Measurements from ENCODE around the gene STEAP1B. TPM values are rescaled to one million over a fixed set of nuclear protein-coding genes. Genes with fewer than 3 reads are reported as not detected.

Gene STEAP1B
- total RNA-seq, 1 experiment from 2014 or later, result not detected

DNA sequence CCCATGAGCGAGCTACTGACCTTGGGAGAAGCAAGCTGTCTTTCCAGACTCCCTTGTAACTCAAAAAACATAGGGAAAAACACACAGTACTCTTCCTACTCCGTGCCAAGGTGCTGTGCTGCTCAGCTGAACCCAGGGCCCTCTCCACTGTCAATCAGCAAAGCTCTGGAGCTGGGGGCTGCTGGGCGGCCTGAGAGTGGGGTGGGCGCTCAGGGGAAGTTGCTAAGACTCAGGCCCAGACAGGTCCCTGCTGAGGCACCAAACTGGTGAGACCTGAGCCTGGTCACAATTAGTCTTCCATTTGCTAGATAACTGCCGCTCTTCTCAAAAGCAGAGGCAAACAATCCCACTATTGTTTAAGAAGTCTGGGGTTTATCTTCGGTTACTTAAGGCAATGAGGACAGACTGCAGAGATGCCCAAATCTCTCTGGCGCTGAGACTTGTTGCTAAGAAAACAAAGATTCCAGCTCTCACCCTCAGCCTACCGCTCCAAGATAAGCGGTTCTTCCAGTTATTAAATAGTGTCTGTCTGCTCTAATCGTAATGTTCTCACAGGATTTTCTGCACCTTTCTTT lies 22.0 kb downstream of the STEAP1B start:
- no peak overlapping the region for H3K4me2 ChIP-seq (ENCODE audit: low read depth, low read length, poor library complexity, severe bottlenecking)
- no peaks in the 10 kb centered on the region for H3K36me3 ChIP-seq (ENCODE audit: insufficient read depth, low read length)
- no peak overlapping the region for H3K27ac ChIP-seq (ENCODE audit: low read length)
- H3K4me1 ChIP-seq (ENCODE audit: low read length), result peaks cover 12% of the 10 kb centered on the region
- H4K20me1 ChIP-seq (ENCODE audit: insufficient read depth, low read depth, low read length), result no peaks in the 10 kb centered on the region
- no peaks in the 10 kb centered on the region for H3K9me3 ChIP-seq (ENCODE audit: low read length)
- no peaks in the 10 kb centered on the region for H3K9me2 ChIP-seq (replicated peaks; ENCODE audit: insufficient read depth, low read length)
- no peaks in the 10 kb centered on the region for H3K27me3 ChIP-seq (ENCODE audit: low read length)
- no peak overlapping the region for H2AFZ ChIP-seq (ENCODE audit: low read length)
- H3K9ac ChIP-seq (ENCODE audit: low read length), result no peak overlapping the region
- H3K79me2 ChIP-seq (ENCODE audit: low read length), result no peaks in the 10 kb centered on the region
- DNase-seq, result no peak
- no peak overlapping the region for H3K4me3 ChIP-seq (ENCODE audit: low read length)

DNA sequence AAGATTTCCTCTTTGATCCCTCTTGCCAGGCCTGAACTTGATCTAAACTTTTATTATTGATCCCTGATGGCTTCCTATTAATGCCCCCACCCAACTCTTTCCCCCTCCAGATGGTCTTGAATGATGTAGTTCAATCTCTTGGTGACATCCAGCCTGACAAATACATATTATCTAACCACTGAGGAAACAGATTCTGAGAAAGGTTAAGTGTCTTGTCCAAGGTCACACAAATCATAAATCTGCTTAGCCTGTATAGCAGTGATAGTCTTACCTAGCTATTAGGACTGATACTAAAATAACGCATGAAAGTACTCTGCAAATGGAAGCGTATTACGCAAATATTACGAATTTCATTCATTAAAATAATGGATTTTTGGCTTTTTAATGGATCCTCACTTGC lies 22.7 kb downstream of the STEAP1B start:
- H3K79me2 ChIP-seq (ENCODE audit: low read length), result no peaks in the 10 kb centered on the region
- peaks cover 12% of the 10 kb centered on the region for H3K4me1 ChIP-seq (ENCODE audit: low read length)
- DNase-seq, result no peak

DNA sequence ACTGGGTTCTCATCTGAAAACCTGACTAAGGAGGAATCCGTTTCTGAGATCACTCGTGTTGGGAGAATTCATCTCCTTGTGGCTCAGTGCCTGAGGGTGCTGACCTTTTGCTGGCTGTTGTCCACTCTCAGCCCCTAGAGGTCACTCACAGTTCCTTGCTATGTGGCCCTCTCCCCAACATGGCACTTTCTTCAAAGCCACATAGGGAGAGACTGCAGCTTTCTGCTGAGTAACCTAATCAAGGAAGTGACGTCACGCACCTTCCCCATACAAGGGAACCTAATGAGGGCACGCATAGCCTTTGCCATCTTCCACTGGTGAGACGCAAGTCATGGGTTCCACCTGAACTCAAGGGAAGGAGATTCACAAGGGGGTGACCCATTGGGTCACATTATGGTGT lies 23.2 kb downstream of the STEAP1B start:
- H3K9me3 ChIP-seq (ENCODE audit: low read length), result no peaks in the 10 kb centered on the region
- H3K4me2 ChIP-seq (ENCODE audit: low read depth, low read length, poor library complexity, severe bottlenecking), result no peak overlapping the region
- no peaks in the 10 kb centered on the region for H4K20me1 ChIP-seq (ENCODE audit: insufficient read depth, low read depth, low read length)
- H3K27ac ChIP-seq (ENCODE audit: low read length), result no peak overlapping the region
- H3K27me3 ChIP-seq (ENCODE audit: low read length), result no peaks in the 10 kb centered on the region
- no peak overlapping the region for H2AFZ ChIP-seq (ENCODE audit: low read length)
- no peak overlapping the region for H3K4me3 ChIP-seq (ENCODE audit: low read length)
- no peaks in the 10 kb centered on the region for H3K36me3 ChIP-seq (ENCODE audit: insufficient read depth, low read length)
- H3K9ac ChIP-seq (ENCODE audit: low read length), result no peak overlapping the region
- DNase-seq, result no peak
- H3K79me2 ChIP-seq (ENCODE audit: low read length), result no peaks in the 10 kb centered on the region
- H3K9me2 ChIP-seq (replicated peaks; ENCODE audit: insufficient read depth, low read length), result no peaks in the 10 kb centered on the region
- H3K4me1 ChIP-seq (ENCODE audit: low read length), result peaks cover 8% of the 10 kb centered on the region

More for the DNA sequence above, 22.7 kb downstream of the STEAP1B start:
- H2AFZ ChIP-seq (ENCODE audit: low read length), result no peak overlapping the region
- H3K9me3 ChIP-seq (ENCODE audit: low read length), result no peaks in the 10 kb centered on the region
- no peak overlapping the region for H3K27ac ChIP-seq (ENCODE audit: low read length)
- no peaks in the 10 kb centered on the region for H3K9me2 ChIP-seq (replicated peaks; ENCODE audit: insufficient read depth, low read length)
- no peak overlapping the region for H3K4me3 ChIP-seq (ENCODE audit: low read length)
- no peaks in the 10 kb centered on the region for H4K20me1 ChIP-seq (ENCODE audit: insufficient read depth, low read depth, low read length)
- no peak overlapping the region for H3K9ac ChIP-seq (ENCODE audit: low read length)
- H3K4me2 ChIP-seq (ENCODE audit: low read depth, low read length, poor library complexity, severe bottlenecking), result no peak overlapping the region
- H3K36me3 ChIP-seq (ENCODE audit: insufficient read depth, low read length), result no peaks in the 10 kb centered on the region
- no peaks in the 10 kb centered on the region for H3K27me3 ChIP-seq (ENCODE audit: low read length)

DNA sequence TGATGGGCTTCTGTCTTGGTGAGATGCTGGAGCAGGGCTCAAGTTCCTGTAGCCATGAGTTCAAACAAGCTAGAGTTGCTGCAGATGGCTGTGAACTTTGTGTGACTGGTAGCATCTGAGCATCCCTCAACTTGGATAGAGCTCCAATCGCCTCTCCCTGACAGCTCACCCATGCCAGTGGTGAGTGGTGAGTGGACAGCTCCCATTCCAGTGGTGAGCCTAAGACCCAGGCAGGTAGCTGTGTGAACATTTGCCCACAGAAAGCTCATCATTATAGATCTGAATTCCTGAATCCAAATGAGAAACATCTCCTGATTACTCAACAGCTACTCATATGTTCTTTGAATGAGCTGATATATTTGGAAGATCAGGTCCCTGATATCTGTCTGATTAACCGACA lies 25.3 kb downstream of the STEAP1B start:
- Histone ChIP-seq H3K9me3 (ENCODE audit: low read length) (no peaks in the 10 kb centered on the region), H2AFZ (ENCODE audit: low read length) (no peak overlapping the region), H3K9me2 (replicated peaks; ENCODE audit: insufficient read depth, low read length) (no peaks in the 10 kb centered on the region), H3K4me2 (ENCODE audit: low read depth, low read length, poor library complexity, severe bottlenecking) (no peak overlapping the region), H3K9ac (ENCODE audit: low read length) (no peak overlapping the region), H3K27me3 (ENCODE audit: low read length) (no peaks in the 10 kb centered on the region), H3K36me3 (ENCODE audit: insufficient read depth, low read length) (no peaks in the 10 kb centered on the region), H4K20me1 (ENCODE audit: insufficient read depth, low read depth, low read length) (no peaks in the 10 kb centered on the region), H3K4me3 (ENCODE audit: low read length) (no peak overlapping the region), H3K27ac (ENCODE audit: low read length) (no peak overlapping the region), H3K79me2 (ENCODE audit: low read length) (no peaks in the 10 kb centered on the region), H3K4me1 (ENCODE audit: low read length) (no peaks in the 10 kb centered on the region)
- no peak for DNase-seq

DNA sequence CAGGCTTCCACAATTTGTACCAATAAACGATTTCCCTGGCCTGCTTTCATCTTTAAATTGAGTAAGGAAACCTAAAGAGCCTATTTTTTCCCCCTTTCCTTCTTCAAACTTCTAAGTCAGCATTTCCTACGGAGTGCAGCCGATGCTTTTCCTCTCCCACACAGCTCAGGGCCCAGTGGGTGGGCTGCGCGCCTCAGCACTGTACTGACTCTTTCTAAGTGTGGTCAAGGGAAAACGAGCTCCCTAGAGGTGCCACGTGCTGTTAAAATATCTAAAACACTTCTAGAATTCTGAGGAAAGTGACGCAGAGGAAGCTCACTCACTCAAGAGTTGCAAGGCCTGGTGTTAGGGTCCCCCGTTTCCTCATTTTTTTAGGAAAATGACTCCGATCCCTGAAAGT lies 29.0 kb downstream of the STEAP1B start:
- H3K9me2 ChIP-seq (replicated peaks; ENCODE audit: insufficient read depth, low read length), result no peaks in the 10 kb centered on the region
- H3K4me2 ChIP-seq (ENCODE audit: low read depth, low read length, poor library complexity, severe bottlenecking), result no peak overlapping the region
- no peak overlapping the region for H3K9ac ChIP-seq (ENCODE audit: low read length)
- H3K79me2 ChIP-seq (ENCODE audit: low read length), result no peaks in the 10 kb centered on the region
- H4K20me1 ChIP-seq (ENCODE audit: insufficient read depth, low read depth, low read length), result no peaks in the 10 kb centered on the region
- H3K4me1 ChIP-seq (ENCODE audit: low read length), result no peaks in the 10 kb centered on the region
- no peaks in the 10 kb centered on the region for H3K27me3 ChIP-seq (ENCODE audit: low read length)
- H2AFZ ChIP-seq (ENCODE audit: low read length), result no peak overlapping the region
- H3K27ac ChIP-seq (ENCODE audit: low read length), result no peak overlapping the region
- no peaks in the 10 kb centered on the region for H3K9me3 ChIP-seq (ENCODE audit: low read length)
- no peaks in the 10 kb centered on the region for H3K36me3 ChIP-seq (ENCODE audit: insufficient read depth, low read length)
- no peak for DNase-seq
- H3K4me3 ChIP-seq (ENCODE audit: low read length), result no peak overlapping the region

DNA sequence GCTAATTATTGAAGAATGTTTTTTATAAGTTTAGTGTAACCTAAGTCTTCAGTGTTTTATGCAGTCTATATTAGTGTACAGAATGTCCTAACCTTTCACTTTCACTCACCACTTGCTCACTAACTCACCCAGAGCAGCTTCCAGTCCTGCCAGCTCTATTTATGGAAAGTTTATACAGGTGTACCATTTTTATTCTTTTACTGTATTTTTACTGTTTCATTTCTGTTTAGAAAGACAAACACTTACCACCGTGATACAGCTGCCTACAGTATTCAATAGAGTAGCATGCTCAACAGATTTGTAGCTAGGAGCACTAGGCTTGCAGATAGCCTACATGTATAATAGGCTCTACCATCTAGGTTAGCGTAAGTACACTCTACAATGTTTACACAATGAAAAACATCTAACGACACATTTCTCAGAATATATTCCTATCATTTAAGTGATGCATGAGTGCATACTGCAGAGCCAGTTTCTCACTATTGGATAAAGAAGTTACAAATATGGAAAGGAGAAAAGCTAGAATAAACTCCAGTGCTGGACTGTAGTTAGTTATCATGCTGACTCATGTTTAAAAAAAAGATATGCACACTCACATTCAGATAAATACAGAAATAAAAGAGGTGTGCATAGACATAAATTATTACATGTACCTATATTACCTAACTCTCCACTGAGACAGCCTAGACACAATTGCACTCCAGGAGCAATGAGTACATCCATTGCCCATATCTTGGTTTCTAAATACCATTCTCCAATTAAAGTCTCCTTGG lies 30.4 kb downstream of the STEAP1B start:
- no peaks in the 10 kb centered on the region for H3K79me2 ChIP-seq (ENCODE audit: low read length)
- H4K20me1 ChIP-seq (ENCODE audit: insufficient read depth, low read depth, low read length), result no peaks in the 10 kb centered on the region
- no peaks in the 10 kb centered on the region for H3K9me3 ChIP-seq (ENCODE audit: low read length)
- H3K27me3 ChIP-seq (ENCODE audit: low read length), result no peaks in the 10 kb centered on the region
- H3K36me3 ChIP-seq (ENCODE audit: insufficient read depth, low read length), result no peaks in the 10 kb centered on the region
- no peak overlapping the region for H3K4me3 ChIP-seq (ENCODE audit: low read length)
- no peaks in the 10 kb centered on the region for H3K4me1 ChIP-seq (ENCODE audit: low read length)
- DNase-seq, result no peak
- no peak overlapping the region for H3K27ac ChIP-seq (ENCODE audit: low read length)
- no peaks in the 10 kb centered on the region for H3K9me2 ChIP-seq (replicated peaks; ENCODE audit: insufficient read depth, low read length)
- H2AFZ ChIP-seq (ENCODE audit: low read length), result no peak overlapping the region
- no peak overlapping the region for H3K9ac ChIP-seq (ENCODE audit: low read length)
- H3K4me2 ChIP-seq (ENCODE audit: low read depth, low read length, poor library complexity, severe bottlenecking), result no peak overlapping the region

DNA sequence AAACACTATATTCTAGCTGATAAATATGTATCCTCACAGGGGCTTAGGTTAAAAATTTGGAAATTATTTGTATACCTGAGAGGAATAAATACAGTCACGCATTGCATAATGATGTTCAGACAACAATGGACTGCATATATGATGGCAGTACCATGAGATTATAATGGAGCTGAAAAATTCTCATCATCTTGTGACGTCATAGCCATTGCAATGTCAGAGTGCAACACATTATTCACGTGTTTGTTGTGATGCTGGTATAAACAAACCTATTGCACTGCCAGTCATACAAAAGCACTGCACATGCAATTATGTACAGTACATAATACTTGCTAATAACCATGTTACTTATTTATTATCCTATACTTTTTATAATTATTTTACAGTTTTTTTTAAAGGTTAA lies 31.4 kb downstream of the STEAP1B start:
- Histone ChIP-seq H3K36me3 (ENCODE audit: insufficient read depth, low read length) (no peaks in the 10 kb centered on the region), H3K4me1 (ENCODE audit: low read length) (no peaks in the 10 kb centered on the region), H3K27ac (ENCODE audit: low read length) (no peak overlapping the region), H4K20me1 (ENCODE audit: insufficient read depth, low read depth, low read length) (no peaks in the 10 kb centered on the region), H3K4me3 (ENCODE audit: low read length) (no peak overlapping the region), H3K9ac (ENCODE audit: low read length) (no peak overlapping the region), H3K9me3 (ENCODE audit: low read length) (no peaks in the 10 kb centered on the region), H3K9me2 (replicated peaks; ENCODE audit: insufficient read depth, low read length) (no peaks in the 10 kb centered on the region), H3K4me2 (ENCODE audit: low read depth, low read length, poor library complexity, severe bottlenecking) (no peak overlapping the region), H3K27me3 (ENCODE audit: low read length) (no peaks in the 10 kb centered on the region), H3K79me2 (ENCODE audit: low read length) (no peaks in the 10 kb centered on the region), H2AFZ (ENCODE audit: low read length) (no peak overlapping the region)
- no peak for DNase-seq

DNA sequence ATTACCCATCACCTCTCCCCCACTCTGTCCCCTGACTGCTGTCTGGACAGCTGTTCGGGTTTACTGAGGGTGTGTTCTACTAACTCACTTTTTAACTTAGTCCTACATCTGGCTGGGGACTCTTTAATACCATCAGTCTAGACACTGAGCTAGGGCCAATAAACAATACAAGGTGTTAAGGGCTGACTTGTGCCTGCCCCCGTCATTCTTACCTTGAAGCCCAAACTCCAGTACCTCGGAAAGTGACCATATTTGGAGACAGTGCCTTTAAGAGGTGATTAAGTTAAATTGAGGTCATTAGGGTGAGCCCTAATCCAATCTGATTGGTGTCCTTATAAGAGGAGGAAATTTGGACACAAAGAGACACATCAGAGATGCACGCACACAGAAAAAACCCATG lies 35.7 kb downstream of the STEAP1B start:
- H2AFZ ChIP-seq (ENCODE audit: low read length), result no peak overlapping the region
- no peaks in the 10 kb centered on the region for H4K20me1 ChIP-seq (ENCODE audit: insufficient read depth, low read depth, low read length)
- H3K36me3 ChIP-seq (ENCODE audit: insufficient read depth, low read length), result no peaks in the 10 kb centered on the region
- H3K9ac ChIP-seq (ENCODE audit: low read length), result no peak overlapping the region
- no peak overlapping the region for H3K4me2 ChIP-seq (ENCODE audit: low read depth, low read length, poor library complexity, severe bottlenecking)
- H3K27ac ChIP-seq (ENCODE audit: low read length), result no peak overlapping the region
- H3K4me3 ChIP-seq (ENCODE audit: low read length), result no peak overlapping the region
- no peaks in the 10 kb centered on the region for H3K4me1 ChIP-seq (ENCODE audit: low read length)
- H3K9me2 ChIP-seq (replicated peaks; ENCODE audit: insufficient read depth, low read length), result no peaks in the 10 kb centered on the region
- H3K79me2 ChIP-seq (ENCODE audit: low read length), result no peaks in the 10 kb centered on the region
- no peaks in the 10 kb centered on the region for H3K27me3 ChIP-seq (ENCODE audit: low read length)
- no peak for DNase-seq
- H3K9me3 ChIP-seq (ENCODE audit: low read length), result no peaks in the 10 kb centered on the region

Data from Karpas-422 (cell line).